HG02884 (cell line): Measurements from ENCODE around the gene ELF1.
"Not testable (repeated sequence)": the region's sequence is repeated elsewhere in the genome, so short reads cannot be mapped to it uniquely, and the experiment has no call there.

ENCODE experiments used
- ATAC-seq: cut with Tn5 transposase; IDR thresholded peaks from one replicate; pipeline ENCODE4 v1.9.1; 2021; ENCODE audit warnings: mild to moderate bottlenecking, moderate library complexity; ENCODE audit not compliant: unreplicated experiment

The ELF1 gene

DNA sequence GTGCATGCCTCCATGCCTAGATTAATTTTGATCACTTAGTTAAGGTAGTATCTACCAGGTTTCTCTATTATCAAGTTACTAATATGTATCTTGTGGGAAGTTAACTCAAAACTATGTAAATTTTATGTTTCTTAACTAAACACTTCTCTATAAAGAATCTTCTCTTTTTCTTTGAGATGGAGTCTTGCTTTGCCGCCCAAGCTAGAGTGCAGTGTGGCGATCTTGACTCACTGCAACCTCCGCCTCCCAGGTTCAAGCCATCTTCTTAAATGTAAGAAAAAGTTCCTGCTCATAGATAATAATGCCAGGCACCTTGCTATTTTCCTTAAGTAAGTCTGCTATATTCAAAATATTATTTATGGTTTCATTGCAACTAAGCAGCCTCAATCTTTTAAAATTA, 58.4 kb downstream of the ELF1 start:
- ATAC-seq: no peak

DNA sequence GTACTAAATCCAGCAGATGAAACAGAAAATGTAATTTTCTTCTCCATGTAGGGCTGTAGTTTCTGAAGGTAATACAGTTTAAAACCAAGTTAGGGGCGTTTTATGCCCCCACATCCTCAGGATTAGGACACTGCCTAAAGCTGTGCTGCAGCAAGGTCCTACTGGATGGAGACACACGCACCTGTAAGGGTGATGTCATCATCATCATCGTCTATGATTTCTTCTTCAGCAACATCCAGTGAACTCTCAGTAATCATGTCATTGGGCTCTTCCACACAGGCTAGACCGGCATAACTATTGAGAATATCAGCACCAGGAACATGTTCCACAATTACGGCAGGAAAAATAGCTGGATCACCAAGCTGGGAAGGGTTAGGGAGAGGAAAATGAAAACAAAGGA, 60.5 kb downstream of the ELF1 start:
- ATAC-seq: no peak

DNA sequence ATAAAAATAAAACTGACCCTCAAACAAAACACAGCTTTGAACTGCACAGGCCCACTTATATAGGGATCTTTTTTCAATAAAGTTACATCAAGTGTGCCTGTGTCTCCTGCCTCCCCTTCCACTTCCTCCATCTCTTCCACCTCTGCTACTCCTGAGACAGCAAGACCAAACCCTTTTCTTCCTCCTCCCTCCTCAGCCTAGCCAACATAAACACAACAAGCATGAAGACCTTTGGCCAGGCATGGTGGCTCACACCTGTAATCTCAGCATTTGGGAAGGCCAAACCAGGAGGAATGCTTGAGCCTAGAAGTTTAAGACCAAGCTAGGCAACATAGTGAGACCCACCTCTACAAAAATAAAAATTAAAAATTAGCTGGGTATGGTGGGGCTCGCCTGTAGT, 72.6 kb downstream of the ELF1 start:
- no peak for ATAC-seq

DNA sequence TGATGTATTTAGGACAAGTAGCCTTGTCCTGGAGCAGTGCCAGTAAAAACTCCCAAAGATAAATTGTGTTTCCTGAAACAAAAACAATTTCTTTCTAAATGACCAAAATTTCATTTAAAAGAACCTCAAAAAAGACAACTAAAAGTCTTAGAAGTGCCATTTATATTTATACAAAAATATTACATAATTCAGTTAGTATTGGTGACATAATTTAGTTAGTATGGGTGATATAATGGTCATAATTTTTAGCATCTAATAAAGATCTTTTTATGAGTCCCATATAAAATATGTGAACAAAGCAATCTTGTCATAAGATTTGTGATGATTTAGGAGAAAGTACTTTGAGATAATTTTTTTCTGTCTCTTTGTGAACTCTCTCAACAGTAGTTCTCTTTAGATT, 76.0 kb downstream of the ELF1 start:
- ATAC-seq: no peak

DNA sequence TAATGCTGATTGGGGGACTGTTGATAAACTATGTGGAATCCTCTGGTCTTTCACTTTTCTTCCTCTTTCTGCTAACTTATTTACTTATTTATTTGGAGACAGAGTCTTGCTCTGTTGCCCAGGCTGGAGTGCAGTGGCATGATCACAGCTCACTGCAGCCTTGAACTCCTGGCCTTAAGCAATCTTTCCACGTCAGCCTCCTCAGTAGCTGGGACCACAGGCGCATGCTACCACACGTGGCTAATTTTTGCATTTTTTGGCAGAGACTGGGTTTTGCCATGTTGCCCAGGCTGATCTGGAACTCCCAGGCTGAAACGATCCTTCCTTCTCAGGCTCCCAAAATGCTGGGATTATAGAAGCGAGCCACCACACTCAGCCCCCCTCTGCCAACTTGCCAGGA, 77.5 kb downstream of the ELF1 start:
- ATAC-seq: no peak

DNA sequence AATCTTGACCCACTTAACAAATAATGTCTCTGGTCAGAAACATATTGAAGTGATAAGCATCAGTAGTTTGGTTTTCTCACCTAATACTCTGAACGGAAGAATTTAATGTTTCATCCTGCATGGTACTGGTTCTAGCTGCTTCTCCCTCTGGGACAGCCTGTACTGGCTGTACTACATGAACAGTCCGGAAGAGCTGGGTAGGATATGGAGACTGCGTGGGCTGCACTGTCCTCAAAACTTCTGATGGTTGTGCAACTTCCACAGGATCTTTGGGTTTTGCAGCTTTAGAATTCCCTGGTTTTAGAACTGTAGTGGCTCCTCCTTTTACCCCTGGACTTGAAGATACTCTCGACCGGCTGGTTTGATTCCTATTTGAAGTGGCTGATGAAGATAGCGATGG, 78.3 kb downstream of the ELF1 start:
- ATAC-seq: no peak

DNA sequence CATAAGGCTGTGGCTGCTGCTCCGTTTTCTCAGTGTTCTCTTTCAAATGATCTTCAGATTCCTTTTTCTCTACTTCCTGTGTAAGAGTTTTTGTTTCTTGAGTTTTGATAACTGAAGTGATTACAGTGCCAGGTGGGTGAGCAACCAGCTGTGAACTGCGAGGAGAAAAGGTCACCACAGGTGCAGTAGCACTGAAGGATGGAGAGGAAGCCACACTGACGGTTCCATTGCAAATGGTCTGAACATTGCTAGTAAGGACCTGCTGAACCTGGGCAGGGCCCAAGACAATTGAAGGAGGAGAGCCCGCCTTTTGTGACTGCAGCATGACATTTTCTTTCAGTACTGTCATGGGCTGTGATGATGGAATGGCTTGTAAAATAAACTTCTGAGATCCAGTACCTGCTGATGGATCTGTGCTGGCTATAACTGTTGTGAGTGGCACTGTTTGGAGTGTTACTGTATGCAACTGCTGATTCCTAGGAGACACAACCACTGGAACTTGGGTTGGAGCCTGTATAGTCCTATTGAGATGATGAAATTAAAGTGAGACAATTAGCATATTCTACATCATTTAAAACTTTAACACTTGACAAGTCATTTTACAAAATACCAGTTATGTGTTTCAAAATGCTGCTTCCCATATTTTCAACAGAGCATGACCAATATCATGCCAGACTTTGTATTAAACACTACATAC, 85.5 kb downstream of the ELF1 start:
- peak; percentile 81 for ATAC-seq

DNA sequence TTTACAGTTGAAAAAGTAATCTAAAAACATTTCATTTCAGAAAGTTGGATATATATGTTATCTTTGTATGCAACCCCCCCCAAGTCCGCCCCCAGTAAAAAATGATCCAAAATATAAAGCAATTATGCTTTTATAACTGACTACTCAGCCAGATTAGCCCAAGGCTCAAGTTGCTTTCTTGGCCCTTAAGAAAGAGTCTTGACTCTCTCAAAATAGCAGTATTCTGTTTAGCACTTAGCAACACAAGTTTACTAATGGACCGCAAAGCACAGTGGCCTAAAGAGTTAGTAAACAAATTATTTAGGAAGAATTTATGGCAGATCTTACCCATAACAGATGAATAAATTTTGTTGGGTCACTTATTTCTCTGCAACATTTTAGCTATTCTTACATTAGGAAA, 86.9 kb downstream of the ELF1 start:
- no peak for ATAC-seq

DNA sequence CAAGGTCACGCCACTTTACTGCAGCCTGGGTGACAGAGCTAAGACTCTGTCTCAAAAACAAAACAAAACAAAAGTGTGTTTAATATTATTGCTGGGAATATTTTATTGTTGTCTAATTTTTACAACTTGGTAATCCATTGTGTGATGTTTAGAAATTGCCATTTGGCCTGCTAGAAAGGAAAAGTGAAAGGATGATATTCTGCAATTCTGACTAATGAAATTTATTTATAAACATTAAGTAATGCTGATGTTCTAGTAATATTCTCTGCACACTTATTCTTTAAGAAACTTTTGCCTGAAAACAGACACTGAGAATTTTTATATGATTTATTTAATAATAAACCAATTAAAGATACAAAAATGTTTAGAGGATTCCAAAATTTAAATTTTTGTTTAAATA, 87.4 kb downstream of the ELF1 start:
- no peak for ATAC-seq

DNA sequence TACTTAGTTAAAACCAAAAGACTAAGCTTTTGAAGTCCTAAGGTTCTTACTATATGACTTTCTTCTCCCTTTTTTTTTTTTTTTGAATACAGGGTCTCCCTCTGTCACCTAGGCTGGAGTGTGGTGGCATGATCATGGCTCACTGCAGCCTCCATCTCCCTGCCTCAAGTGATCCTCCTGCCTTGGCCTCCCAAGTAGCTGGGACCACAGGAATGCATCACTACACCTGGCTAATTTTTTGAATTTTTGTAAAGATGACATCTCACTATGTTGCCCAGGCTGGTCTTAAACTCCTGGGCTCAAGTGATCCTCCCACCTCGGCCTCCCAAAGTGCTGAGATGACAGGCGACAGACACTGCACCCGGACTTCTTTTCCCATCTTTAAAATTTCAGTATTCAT, 89.2 kb downstream of the ELF1 start:
- ATAC-seq: not testable (repeated sequence)

DNA sequence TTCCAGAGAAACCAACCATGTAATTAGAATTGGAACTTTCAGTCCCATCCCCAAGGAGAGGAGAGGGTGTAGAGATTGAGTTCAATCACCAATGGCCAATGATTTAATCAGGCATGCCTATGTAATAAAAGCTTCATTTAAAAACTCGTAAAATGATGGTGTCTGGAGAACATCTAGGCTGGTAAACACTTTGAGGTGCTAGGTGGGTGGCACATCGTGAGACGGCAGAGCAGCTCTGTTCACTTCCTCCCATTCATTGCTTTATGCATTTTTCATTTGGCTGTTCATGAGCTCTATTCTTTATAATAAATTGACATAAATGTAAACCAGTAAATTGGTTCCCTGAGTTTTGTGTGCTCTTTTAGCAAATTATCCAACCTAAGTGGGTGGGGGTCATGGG, 90.1 kb downstream of the ELF1 start:
- no peak for ATAC-seq

DNA sequence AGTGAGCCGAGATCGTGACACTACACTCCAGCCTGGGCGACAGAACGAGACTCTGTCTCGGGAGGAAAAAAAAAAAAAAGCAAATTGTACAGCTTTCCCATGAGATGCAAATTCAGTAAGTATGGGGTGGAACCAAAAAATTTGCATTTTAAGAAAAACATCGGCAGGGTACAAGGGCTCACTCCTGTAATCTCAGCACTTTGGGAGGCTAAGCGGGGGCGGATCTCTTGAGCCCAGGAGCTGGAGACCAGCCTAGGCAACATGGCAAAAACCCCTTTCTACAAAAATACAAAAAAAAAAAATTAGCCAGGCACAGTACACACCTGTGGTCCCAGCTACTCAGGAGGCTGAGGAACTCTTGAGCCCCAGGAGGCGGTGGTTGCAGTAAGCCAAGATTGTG, 91.2 kb downstream of the ELF1 start:
- ATAC-seq: no peak

DNA sequence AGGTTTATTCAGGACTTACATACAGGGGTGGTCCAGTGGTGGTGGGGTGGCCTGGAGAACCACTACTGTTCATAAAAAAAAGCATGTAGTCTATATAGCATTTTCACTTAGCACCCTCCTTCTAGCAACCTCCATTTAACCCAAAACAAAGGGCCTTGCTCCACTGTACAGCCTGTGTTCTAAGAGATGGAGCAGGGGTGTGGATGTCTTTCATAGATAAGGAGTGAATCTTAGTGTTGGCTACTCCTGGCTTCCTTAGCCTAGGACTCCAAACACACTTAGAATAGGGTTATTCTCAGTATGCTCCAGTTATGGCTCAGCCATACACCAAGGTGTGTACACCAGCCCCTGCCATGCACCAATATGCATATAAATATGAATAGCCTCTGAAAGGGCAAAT, 95.2 kb downstream of the ELF1 start:
- no peak for ATAC-seq

DNA sequence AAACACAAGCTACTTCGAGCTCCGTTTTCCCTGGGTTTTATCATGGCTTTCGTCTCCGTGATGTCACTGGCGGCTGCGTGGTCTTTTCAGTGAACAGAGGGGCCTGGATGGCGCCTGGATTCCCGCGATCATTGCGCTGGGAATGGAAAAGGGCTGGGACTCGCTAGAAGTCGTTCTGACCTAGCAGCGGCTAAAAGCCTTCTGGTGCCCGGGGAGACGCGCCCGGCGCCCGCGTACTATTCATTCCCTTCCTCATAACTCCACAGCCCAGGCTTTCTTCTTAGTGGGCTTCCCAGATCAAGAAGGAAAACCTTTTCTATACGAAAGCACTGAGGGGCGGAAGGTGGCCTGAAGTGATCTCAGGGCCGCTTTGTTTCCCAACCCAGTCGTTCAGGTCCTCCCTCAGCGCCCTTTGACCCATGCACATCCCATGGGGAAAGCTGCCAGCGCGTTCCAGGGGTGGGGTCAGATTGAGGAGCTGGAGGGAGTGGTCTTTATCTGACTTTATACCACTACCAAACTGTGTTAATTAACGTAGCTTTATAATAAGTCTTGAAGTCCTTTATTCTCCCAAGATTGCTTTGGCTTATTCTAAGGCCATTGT, 96.6 kb downstream of the ELF1 start:
- ATAC-seq: no peak

DNA sequence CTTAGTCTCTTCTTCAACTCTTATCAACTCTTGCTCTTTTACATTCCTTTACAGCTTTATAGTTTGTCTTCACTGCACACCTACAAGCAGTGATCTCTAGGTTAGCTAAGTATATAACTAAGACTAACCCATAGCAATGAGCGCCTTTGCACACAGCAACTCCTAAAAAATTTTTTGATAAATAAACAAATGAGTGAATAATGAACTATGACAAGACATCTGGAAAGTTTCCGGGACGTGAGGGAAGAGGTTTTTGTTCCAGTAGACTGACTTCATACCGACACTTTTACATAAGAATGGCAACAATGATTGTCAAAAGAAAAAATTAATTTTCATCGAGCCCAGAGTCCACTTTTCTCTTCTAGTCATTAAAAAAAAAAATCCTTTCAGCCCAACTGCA, 98.3 kb downstream of the ELF1 start:
- ATAC-seq: no peak

DNA sequence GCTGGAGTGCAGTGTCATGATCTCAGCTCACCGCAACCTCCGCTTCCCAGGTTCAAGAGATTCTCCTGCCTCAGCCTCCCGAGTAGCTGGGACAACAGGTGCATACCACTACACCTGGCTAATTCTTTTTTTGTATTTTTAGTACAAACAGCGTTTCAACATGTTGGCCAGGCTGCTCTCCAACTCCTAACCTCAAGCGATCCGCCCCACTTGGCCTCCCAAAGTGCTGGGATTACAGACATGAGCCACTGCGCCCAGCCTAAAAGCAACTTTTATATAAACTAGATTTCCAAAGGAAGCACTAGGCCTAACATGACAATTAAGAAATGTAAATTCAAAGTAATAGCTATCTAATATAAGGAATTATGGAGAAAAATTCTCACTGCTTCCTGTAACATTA, 99.2 kb downstream of the ELF1 start:
- not testable (repeated sequence) for ATAC-seq

DNA sequence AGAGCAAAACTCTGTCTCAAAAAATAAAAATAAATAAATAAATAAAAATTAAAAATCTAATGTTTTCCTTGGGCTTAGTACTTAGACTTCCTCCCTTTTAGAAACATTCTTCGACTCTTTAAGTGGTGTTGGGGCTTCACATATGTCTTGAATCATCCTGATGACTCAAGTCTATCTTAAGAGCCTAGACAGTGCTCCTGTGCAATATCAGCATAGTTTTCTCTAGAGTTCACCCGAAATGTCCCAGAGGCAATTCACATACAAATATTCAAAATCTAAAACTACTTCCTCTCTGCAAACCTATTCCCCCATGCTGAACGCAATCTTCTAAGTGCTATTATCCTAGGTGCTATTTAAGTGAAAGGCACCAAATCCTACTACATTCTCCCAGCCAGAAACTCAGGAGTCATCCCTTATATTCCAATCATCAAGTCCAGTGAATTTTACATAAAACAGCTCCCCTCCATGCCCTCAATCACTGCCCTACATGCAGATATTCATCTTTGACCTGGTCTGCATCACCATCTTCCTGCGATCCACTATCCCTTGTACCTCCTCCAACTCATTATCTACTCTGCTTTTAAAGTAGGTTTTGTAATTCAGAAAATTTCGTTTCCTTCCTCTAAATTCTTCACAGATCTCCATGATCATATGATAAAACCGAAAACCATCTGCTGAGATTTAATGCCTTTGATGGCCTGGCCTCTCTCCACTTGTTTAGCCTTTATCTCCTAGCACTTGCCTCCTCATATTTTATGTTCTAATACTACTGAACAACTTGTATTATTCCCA, 102.7 kb downstream of the ELF1 start:
- ATAC-seq: no peak

DNA sequence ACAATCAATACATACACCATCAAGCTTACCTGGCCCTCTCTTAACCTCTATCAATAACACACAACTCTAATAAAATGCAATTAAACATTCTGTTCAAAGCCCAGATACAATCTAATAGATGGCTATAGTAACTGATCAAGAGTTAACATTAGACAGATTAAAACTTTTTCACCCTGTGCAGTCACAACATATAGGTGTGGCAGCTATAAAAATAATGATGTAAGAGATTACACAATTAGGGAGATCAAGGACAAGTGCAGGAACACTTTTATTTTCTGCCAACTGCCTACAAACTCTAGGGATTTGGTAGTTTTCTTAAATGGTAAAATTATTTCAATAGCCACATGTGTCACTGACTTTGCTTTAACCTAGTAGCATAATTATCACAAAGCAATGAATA, 104.3 kb downstream of the ELF1 start:
- not testable (repeated sequence) for ATAC-seq

DNA sequence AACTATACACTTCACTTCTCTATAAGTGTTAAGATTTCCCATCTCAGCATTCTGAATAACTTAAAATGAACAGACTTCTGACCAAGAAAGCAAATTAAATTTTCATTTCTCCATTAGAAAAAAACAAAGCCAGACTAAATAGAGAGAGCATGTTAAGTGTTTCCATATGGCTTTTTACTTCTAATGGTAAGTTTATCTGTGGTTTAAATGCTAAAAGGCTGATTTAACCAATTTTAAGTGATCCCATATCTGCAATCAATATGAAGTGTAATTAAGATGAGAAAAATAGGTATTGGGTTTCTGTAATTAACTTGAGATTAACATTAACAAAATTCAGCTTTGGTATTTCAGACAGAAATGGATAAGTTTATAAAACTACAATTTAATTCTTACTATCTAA, 107.8 kb downstream of the ELF1 start:
- no peak for ATAC-seq

DNA sequence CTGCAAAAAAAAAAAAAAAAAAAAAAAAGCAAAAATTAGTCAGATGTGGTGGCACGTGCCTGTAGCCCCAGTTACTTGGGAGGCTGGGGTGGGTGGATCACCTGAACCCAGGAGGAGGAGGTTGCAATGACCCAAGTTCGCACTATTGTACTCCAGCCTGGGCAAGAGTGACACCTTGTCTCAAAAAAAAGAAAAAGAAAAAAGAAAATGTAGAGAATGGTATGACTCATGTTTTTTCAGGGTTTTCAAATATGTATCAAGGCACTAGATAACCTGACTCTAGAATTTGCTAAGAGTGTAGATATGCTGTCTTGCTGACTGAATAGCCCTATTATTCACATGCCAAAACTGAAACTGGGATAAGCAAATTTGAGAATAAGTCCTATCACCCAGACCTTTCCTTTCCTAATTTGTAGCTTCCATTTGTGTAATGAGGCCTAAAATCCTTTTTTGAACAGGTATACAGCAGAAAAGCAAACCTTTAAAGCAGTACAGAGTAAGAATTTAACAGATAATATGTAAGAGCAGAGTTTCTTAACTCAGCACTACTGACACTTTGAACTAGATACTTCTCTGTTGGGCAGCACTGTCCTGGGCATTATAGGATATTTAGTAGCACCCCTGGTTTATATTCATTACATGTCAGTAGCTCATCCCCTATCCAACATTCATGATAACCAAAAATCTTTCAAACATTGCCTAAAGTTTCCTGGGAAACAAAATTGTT, 108.6 kb downstream of the ELF1 start:
- ATAC-seq: peak; percentile 84

DNA sequence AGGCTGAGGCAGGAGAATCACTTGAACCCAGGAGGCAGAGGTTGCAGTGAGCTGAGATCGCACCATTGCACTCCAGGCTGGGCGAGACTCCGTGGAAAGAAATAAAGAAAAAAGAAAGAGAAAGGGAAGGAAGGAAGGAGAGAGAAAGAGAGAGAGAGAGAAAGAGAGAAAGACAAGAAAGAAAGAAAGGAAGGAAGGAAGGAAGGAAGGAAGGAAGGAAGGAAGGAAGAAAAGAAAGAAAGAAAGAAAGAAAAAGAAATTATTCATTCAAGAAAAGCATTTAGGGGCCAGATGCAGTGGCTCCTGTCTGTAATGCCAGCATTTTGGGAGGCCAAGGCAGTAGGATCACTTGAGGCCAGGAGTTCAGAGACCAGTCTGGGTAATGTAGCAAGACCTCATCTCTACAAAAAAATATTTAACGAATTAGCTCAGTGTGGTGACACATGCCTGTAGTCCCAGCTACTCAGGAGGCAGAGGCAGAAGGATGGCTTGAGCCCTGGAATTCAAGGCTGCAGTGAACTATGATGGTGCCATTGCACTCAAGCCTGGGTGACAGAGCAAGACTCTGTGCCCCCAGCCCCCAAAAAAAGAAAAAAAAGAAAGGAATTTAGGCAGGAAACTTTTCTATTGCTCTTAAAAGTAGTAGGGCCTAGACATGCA, 109.4 kb downstream of the ELF1 start:
- ATAC-seq: not testable (repeated sequence)
